Progenitor cell of endocrine pancreas (in vitro differentiated cells): ENCODE data around the gene CTBP2. TPM values are rescaled to one million over a fixed set of nuclear protein-coding genes. Genes with fewer than 3 reads are reported as not detected.

Experiments
- DNase-seq: peaks from one replicate; pipeline ENCODE4 v3.0.0; 2021; ENCODE audit warnings: low spot score; ENCODE audit not compliant: unreplicated experiment
- H3K27ac Mint-ChIP-seq: 2 replicates; pipeline ENCODE4 v1.8.0; 2021; ENCODE audit warnings: mild to moderate bottlenecking, moderate library complexity, mixed read lengths
- H3K27me3 Mint-ChIP-seq: 2 replicates; pipeline ENCODE4 v1.8.0; 2021; ENCODE audit warnings: mixed read lengths
- H3K36me3 Mint-ChIP-seq: 2 replicates; pipeline ENCODE4 v1.8.0; 2022; ENCODE audit warnings: mixed read lengths; ENCODE audit not compliant: insufficient read depth
- H3K4me1 Mint-ChIP-seq: 2 replicates; pipeline ENCODE4 v1.8.0; 2021; ENCODE audit warnings: low read depth, mixed read lengths
- H3K4me3 Mint-ChIP-seq: 2 replicates; pipeline ENCODE4 v1.8.0; 2021; ENCODE audit warnings: low read depth, mild to moderate bottlenecking, moderate library complexity, mixed read lengths
- H3K9me3 Mint-ChIP-seq: 2 replicates; pipeline ENCODE4 v1.8.0; 2021; ENCODE audit warnings: low read depth, mixed read lengths
- total RNA-seq: library from RNA; stranded (reverse); gene quantifications from 2 replicates; pipeline ENCODE4 v1.2.1, GENCODE V29; 2021
- TF ChIP-seq, protein P1 (sequence below): fragments of 200-600 bp; sonication (generic); IDR thresholded peaks from one replicate; pipeline ENCODE4 v1.5.0; 2021; ENCODE audit warnings: antibody characterized with exemption, mild to moderate bottlenecking; ENCODE audit not compliant: unreplicated experiment

Gene CTBP2
- total RNA-seq, 1 donor from 2014 or later: 182 TPM

DNA sequence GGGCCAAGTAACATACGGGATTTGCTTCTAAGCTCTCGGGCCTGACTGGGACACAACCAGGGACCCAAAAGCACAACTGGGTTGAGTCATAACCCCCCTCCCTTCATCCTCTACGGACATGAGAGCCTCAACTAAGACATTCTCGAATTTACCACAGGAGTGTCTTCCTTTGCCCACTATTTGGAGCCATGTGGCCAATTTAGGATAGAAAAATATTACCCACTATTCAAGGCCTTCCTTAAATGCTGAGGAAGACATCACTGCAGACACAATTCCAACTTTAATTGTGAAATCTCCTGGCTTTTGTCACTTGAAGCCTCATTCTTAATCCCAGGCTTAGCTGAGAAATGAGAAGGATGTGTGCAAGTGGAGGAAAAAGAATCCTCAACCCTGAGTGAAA lies 11.8 kb downstream of the CTBP2 start:
- Mint-ChIP-seq H3K27ac (peak overlapping the region; percentile 49), H3K9me3 (no peaks in the 10 kb centered on the region), H3K27me3 (no peaks in the 10 kb centered on the region), H3K4me1 (peaks cover 74% of the 10 kb centered on the region), H3K4me3 (no peak overlapping the region), H3K36me3 (peaks cover 13% of the 10 kb centered on the region)
- TF ChIP-seq, protein P1, sequence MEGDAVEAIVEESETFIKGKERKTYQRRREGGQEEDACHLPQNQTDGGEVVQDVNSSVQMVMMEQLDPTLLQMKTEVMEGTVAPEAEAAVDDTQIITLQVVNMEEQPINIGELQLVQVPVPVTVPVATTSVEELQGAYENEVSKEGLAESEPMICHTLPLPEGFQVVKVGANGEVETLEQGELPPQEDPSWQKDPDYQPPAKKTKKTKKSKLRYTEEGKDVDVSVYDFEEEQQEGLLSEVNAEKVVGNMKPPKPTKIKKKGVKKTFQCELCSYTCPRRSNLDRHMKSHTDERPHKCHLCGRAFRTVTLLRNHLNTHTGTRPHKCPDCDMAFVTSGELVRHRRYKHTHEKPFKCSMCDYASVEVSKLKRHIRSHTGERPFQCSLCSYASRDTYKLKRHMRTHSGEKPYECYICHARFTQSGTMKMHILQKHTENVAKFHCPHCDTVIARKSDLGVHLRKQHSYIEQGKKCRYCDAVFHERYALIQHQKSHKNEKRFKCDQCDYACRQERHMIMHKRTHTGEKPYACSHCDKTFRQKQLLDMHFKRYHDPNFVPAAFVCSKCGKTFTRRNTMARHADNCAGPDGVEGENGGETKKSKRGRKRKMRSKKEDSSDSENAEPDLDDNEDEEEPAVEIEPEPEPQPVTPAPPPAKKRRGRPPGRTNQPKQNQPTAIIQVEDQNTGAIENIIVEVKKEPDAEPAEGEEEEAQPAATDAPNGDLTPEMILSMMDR: no peak
- no peak for DNase-seq

DNA sequence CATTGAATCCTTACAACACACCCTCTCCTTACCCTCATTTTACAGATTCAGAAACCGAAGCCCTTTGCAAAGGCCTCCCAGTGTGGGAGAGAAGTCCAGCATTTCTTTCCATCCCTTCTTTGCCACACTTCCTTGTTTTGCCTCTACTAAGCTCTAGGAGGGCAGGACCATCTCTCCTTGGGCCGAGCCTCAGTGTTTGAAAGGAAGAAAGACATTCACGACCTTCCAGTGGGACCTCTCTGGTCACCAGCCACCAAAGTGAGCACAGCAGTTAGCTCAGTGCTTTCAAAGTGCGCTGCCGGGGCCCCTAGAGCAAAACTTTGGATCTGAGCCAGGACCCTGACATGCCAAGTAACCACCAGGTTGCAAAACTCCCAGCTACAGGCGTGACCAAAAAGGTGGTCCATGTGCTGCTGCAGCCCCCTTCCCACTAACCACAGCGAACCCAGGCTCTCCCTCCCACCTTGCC lies 12.4 kb downstream of the CTBP2 start:
- Mint-ChIP-seq H3K27ac (peak overlapping the region; percentile 94), H3K4me3 (peak overlapping the region; percentile 45), H3K27me3 (no peaks in the 10 kb centered on the region), H3K9me3 (no peaks in the 10 kb centered on the region), H3K4me1 (peaks cover 69% of the 10 kb centered on the region), H3K36me3 (peaks cover 13% of the 10 kb centered on the region)
- DNase-seq: no peak
- TF ChIP-seq, protein P1: no peak

DNA sequence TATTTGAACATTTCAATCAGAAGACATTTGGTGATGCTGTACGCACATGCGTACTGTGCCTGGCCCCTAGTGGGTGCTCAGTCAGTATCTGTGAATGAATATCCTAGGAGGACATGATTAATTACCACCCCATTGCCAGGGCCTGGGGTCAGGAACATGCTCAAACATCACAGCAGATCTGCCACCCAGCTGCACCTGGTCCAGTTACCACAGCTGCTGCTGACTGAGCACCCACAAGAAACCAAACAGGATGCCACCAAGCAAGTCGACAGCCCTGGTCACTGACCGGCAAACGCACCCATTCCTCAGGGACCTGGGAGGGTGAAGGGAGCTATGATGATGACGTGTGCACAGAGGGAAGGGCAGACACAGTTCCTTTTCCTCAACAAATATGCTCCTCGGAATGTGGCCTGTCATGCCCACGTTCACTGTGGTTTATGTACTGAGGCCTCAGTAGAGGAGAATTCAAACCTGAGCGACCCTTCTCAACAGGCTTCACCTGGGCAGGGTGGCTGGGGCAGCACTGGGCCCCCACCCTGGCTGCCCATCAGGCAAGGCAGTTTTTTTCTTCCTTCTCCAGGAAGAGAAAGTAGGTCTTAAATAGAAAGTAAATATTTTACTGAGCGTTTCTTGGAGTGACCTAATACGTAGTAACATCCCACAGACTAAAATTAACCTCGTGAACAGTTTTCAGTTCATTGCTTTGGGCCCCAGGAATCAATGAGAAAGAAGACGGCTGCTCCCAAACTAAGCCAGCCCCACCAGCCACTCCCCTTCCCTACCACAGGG lies 13.4 kb downstream of the CTBP2 start:
- TF ChIP-seq, protein P1: no peak
- Mint-ChIP-seq H3K27me3 (no peaks in the 10 kb centered on the region), H3K27ac (peak overlapping the region; percentile 81), H3K9me3 (no peaks in the 10 kb centered on the region), H3K4me3 (no peak overlapping the region), H3K36me3 (peaks cover 13% of the 10 kb centered on the region), H3K4me1 (peaks cover 62% of the 10 kb centered on the region)
- DNase-seq: no peak

DNA sequence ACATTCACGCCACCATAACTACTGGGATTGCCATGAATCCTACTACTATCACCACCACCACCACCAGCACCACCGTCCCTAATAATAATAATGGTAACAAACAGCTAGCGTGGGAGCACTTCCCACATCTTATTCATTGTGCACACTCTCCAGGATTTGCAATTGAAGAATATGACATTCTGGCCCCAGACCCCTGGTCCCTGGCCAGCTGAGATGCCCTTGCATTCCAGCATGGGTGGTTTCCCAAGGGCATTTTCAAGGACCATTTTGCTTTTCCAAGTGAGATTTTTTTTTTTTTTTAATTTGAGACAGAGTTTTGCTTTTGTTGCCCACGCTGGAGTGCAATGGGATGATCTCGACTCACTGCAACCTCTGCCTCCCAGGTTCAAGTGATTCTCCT lies 14.7 kb downstream of the CTBP2 start:
- no peaks in the 10 kb centered on the region for H3K9me3 Mint-ChIP-seq
- H3K27ac Mint-ChIP-seq: peak overlapping the region; percentile 49
- H3K27me3 Mint-ChIP-seq: no peaks in the 10 kb centered on the region
- no peak overlapping the region for H3K4me3 Mint-ChIP-seq
- DNase-seq: no peak
- TF ChIP-seq, protein P1: no peak
- H3K4me1 Mint-ChIP-seq: peaks cover 58% of the 10 kb centered on the region
- peaks cover 7% of the 10 kb centered on the region for H3K36me3 Mint-ChIP-seq

DNA sequence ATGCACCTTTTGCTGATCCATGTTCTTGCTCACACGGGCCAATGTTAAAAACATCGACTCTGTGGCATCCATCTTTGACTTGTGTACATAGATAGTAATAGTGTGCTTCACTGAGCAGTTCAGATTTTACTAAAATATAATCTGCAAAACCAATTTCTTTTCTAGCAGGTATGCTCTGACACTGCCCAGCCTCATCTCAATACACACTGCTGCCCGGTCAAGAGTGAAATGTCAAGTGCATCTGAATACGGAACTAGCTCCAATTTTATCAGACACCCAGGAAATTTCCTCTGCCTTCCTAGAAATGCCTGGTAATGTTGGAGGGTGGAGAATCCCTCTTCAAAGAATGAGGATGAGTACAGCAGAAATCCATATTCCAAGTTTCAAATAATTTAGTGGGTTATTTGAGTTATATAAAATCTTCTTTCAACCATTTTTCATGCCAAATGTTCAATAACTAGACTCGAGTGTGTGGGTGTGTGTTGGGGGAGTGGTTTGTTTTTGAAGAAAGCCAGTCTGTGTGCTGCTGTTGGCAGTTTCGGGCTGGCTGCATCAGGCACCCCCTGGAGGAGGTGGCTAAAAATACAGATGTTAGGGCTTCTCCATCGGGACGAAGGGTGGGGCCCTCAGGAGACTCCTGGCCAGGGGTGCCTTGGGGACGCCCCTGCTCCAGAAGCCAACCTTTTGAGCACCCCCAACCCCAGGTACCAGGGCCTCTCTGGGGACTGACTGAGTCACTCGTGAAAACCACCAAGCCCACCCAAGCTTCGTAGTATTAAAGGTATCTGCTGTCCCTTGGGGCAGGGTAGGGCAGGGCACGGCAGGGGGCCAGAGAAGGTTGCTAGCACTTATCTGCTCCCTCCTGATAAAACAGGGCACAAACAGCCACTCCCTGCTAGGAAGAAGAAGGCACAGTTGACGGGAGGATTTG lies 15.4 kb downstream of the CTBP2 start:
- Mint-ChIP-seq H3K27ac (peak overlapping the region; percentile 59), H3K4me3 (no peak overlapping the region), H3K27me3 (no peaks in the 10 kb centered on the region), H3K9me3 (no peaks in the 10 kb centered on the region), H3K4me1 (peaks cover 54% of the 10 kb centered on the region), H3K36me3 (peaks cover 4% of the 10 kb centered on the region)
- TF ChIP-seq, protein P1: peak; percentile 52
- no peak for DNase-seq
